HG03108 (cell line): ENCODE data around the gene RALB.
A peak's percentile ranks its signal among the peaks of the same experiment; 100 is the strongest.
"Not testable (repeated sequence)": the region's sequence is repeated elsewhere in the genome, so short reads cannot be mapped to it uniquely, and the experiment has no call there.

Experiments
- ATAC-seq: cut with Tn5 transposase; IDR thresholded peaks from one replicate; pipeline ENCODE4 v1.9.1; 2021; ENCODE audit warnings: moderate library complexity; ENCODE audit not compliant: unreplicated experiment

The RALB gene

DNA sequence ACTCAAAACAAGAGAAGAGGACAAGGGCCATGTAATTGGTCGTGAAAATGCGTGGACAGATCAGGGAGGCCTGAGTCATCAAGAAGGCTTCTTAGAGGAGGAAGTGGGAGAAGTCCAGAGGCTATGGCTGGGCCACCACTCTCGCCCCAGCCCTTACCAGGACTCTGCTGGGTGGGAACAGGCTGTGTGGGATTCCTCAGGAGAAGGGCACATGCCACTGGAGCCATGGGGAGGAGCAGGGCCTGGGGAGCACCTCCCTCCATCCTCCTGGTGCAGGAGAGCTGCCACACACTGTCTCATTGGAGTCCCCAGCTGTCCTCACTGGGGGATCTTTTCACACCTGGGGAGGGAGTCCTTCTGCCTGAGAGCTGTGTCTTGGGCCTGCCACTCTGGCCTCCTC lies 9.4 kb upstream of the RALB start:
- no peak for ATAC-seq

DNA sequence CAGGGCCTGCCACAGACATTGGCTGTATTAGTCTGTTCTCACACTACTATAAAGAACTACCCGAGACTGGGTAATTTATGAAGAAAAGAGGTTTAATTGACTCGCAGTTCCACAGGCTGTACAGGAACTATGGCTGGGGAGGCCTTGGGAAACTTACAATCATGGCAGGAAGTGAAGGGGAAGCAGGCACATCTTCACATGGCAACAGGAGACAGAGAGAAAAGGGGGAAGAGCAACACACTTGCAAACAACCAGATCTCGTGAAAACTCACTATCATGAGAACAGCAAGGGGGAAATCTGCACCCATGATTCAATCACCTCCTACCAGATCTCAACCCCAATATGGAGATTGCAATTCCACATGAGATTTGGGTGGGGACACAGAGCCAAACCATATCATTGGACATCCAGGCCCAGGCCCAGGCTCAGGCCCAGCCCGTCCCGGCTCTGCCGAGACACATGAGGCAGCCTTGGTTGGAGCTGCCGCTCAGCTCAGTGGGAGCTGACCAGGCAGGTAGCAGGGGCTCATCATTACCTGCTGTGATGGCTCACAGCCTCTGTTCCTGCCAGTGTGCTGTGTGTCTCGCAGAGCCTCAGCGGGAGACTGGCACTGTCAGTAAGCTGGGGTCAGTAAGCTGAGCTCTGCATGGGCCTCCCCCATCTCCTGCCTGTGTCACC lies 8.6 kb upstream of the RALB start:
- no peak for ATAC-seq

GRCh38 chr2:120244656-120245519 lies 7.8 kb upstream of the RALB start:
- ATAC-seq, result no peak

- ATAC-seq, result no peak
Measured at GRCh38 chr2:120245520-120246332, 6.9 kb upstream of the RALB start.

DNA sequence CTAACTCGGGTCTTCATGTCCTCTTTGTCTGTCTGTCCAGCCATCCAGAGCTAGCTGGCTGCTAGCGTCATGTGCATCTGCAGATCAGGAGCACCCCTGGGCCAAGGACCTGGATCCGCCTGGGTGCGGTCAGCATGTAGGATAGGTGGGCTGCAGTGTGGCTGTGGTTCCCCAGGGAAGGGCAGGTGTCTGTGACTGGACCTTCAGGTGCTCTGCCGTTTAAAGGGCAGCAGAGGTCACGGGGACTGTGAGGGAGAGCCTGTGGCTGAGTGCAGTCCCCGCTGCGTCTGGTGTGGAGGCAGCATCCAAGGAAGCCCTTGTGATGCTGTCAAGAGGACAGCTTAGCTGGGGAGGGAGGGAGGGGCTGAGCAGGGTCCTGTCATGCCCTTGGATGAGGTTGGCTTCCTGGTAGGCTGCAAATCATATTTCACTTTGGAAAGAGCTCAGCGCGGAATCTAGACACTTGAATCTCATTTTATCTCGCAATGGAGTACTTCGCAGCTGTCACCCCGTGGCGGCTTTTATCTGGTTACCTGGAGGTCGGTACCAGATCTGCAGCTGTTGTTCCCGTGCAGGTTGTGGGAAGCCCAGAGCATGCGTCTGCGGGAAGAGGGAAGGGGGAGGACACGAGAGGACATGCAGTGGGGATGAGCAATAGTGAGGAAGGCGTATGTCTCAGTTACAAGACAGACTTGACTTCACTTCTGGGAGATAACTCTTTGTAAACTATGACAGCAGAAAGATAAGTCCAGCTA lies 5.9 kb upstream of the RALB start:
- no peak for ATAC-seq

DNA sequence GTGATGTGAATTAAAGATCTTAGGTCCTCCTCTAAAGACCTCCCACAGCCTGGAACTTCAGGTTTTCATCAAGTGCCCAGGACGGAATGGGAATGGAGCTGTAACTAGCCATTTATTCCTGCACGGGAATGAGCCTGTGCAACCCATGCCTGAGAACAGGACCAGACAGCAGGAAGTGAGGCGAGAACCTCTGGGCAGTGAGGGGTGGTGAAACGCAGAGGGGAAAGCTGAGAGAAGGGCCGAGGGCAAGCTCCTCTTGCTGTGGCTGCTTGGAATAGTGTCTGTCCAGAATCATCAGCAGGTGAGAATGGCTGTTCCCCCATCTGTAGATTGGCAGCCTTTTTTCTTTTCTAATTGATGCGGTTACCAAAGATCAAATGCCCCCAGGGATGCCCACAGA lies 4.8 kb upstream of the RALB start:
- ATAC-seq, result no peak

DNA sequence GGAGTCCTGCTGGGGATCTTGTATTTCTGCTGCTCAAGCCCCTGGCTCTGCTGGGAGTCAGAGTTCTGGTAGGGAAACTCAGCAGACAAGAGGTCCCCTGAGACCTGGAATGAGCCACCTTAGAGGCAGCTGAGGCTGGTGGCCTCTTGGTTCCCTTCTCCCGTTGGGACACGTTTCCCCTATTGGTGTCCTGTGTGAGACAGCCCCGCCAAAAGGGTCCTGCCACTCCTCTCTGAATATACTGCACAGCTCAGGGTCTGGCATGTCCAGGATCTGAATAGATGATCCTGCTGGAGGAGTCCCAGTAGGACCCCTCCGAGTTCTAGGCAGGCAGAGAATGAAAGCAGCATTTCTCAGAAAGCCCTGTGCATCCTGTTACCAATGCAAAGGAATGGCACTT lies 2.0 kb upstream of the RALB start:
- ATAC-seq, result no peak

GRCh38 chr2:120251078-120251477 lies 1.6 kb upstream of the RALB start:
- no peak for ATAC-seq

DNA sequence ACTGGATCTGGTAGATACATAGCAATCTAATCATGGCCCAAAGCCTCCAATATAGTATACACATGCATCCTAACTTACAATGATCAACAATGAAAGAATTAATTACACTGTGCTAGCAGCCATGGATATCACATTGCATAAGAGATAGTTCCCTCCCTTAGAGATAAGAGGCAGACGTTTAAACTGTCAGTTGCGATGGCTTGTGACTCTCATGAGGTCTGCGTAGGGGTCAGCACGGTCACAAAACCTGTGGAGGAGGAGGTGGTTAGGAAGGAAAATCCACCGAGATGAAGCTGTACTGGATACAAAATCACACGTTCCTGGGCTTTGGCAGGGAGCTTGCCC lies 800 bp upstream of the RALB start:
- no peak for ATAC-seq

GRCh38 chr2:120253021-120253882 lies 600 bp downstream of the RALB start:
- ATAC-seq, result peak; percentile 25

GRCh38 chr2:120254178-120254577 lies 1.5 kb downstream of the RALB start:
- ATAC-seq, result no peak

DNA sequence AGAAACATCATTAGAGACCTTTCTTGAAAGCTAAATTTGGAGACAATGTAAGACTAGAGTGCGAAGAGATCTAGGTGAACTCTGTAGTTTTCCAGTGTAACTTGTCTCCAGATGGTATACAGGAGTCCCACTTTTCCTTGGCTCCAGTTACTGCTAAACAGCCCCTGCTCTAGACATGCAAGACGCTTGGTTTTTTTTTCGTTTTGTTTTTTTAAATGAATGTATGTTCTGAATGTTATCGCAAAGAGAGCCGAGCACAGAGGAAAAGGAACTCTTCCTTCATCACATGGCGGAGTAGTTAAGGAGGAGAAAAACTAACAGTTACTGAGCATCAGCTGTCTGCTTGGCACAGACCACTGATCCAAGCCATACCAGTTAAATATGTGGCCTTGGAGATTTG lies 2.4 kb downstream of the RALB start:
- no peak for ATAC-seq

- no peak for ATAC-seq
Measured at GRCh38 chr2:120255986-120256650, 3.5 kb downstream of the RALB start.

GRCh38 chr2:120256651-120257000 lies 4.0 kb downstream of the RALB start:
- ATAC-seq, result no peak

DNA sequence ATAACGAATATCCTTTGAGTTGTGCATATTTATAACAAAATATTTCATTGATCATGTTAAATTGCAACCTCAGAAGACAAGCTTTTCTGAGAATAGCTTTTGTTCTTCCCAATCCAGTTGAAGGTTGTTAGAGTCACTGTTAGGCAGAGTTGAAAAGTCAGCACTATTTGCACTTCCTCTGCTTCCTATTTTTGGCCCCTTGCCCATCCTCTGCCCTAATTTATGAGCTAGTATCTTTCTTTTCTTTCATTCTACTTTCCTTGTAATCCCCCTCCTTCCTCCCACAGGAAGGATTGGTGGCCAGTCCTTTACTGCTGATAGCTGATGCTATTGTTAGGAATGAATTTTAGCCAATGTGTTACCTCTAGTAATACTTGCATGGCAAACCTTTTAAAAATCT lies 4.9 kb downstream of the RALB start:
- ATAC-seq, result no peak

- no peak for ATAC-seq
Measured at GRCh38 chr2:120258196-120258595, 5.5 kb downstream of the RALB start.

DNA sequence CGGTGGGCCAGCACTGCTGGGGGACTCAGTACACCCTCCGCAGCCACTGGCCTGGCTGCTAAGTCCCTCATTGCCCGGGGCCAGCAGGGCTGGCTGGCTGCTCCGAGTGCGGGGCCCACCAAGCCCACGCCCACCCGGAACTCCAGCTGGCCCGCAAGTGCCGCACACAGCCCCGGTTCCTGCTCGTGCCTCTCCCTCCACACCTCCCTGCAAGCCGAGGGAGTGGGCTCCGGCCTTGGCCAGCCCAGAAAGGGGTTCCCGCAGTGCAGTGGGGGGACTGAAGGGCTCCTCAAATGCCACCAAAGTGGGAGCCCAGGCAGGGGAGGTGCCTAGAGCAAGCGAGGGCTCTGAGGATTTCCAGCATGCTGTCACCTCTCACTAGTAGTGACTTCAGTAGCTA lies 7.3 kb downstream of the RALB start:
- not testable (repeated sequence) for ATAC-seq

DNA sequence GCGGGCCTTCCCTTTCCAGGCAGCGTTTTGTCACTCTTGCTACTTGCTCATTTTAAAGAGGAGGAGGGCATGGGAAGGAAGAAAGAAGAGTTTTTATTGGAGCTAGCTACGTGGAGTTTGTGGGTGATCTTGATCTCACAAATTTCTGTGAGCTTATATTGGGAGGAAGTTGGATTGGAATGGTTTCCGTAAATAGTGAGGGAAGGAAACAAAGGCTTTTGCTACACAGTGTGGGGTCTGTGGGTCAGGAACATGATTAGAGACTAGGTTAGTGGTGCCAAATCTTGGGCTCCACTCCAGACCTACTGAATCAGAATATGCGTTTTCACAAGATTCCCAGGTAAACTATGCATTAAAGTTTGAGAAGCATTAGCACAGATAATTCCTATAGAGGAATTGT lies 8.1 kb downstream of the RALB start:
- ATAC-seq, result no peak

DNA sequence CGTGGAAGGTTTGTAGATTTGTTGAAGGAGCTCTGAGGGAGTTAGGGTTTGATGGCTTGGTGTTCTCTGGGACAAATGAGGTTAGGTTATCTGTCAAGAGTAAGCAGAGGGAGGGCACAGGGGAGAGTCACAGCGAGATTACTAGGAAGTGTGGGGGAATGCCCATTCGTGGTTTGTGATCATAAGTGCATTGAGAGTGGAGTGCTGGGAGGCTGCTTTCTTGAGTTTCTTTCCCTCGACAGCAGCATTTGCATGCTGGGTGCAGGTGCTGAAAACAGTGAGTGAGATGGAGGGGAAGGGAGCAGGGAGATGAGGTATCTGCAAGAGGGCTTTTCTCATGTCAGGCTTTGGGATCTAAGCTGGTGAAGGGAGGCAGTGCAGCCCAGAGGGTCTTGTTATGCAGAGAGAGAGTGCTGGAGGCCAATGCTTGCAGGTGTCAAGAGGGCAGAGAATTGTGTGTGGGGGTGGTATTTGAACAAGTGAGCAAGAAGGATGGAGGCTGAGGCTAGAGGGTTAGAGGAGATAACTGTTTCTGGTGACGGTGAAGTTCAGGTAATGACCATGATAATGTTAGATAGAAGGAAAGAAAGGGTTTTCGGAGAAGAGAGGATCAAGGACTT lies 8.8 kb downstream of the RALB start:
- peak; percentile 77 for ATAC-seq
